HepG2 (cell line): ENCODE results near the gene CDH8. TPM values are rescaled to one million over a fixed set of nuclear protein-coding genes. Genes with fewer than 3 reads are reported as not detected.

Source experiments
- ATAC-seq: fragments of 200-7000 bp; cut with Tn5 transposase; 3 replicates; pipeline ENCODE4 v1.9.1; 2020; ENCODE audit warnings: mild to moderate bottlenecking, moderate library complexity
- BruUV-seq: library from RNA; stranded (reverse); fragments of 400-500 nt; replicated peaks from 2 replicates; lab custom pipeline; 2021; lab: Mats Ljungman, UMichigan
- CTCF ChIA-PET: fragments of 300-600 bp; formaldehyde crosslinking; extraction: SDS; loops from one replicate; lab custom pipeline; 2021; ENCODE audit warnings: low total read pairs, inconsistent platforms, low intra/inter-chr PET ratio; lab: Yijun Ruan, JAX
- POLR2A ChIA-PET: fragments of 350-600 bp; sonication (Branson Sonifier 250); formaldehyde crosslinking; loops from one replicate; lab custom pipeline; 2020; ENCODE audit warnings: antibody characterized with exemption, inconsistent platforms; lab: Yijun Ruan, JAX
- DNase-seq: peaks from one replicate; pipeline ENCODE4 v3.0.0-alpha.2; 2015; ENCODE audit warnings: low spot score
- FAIRE-seq: peaks from 3 replicates; lab custom pipeline; 2011; peaks lifted over from hg19 to GRCh38; lab: Jason Lieb, UNC
- H2AFZ ChIP-seq: one replicate; pipeline ENCODE4 v1.6.1; 2011; ENCODE audit warnings: low read length, inconsistent platforms
- H3K27ac ChIP-seq: fragments of 300-600 bp; 3 replicates; pipeline ENCODE4 v1.8.0; 2011; ENCODE audit warnings: mixed run types, mild to moderate bottlenecking, mixed read lengths, low read length, inconsistent platforms; ENCODE audit not compliant: insufficient read depth; ENCODE audit errors: extremely low read length
- H3K27me3 ChIP-seq, 2 experiments: fragments of 200-600 bp in 1 of 2; 2 replicates in 1 of 2; 3 replicates in 1 of 2; pipeline versions ENCODE4 v1.6.0 to v1.8.0; 2011; ENCODE audit warnings: low read length in 2 of 2, mild to moderate bottlenecking in 2 of 2, moderate library complexity in 2 of 2, inconsistent platforms in 1 of 2; ENCODE audit not compliant: insufficient read depth in 2 of 2, control insufficient read depth in 1 of 2
- H3K36me3 ChIP-seq, 2 experiments: fragments of 200-600 bp in 1 of 2; replicated peaks in 1 of 2; 2 replicates in 1 of 2; 3 replicates in 1 of 2; pipeline versions ENCODE4 v1.5.1 to v1.8.0; 2011; ENCODE audit warnings: low read length in 2 of 2, inconsistent platforms in 1 of 2; ENCODE audit not compliant: insufficient read depth in 2 of 2, control insufficient read depth in 1 of 2
- H3K4me1 ChIP-seq: 2 replicates; pipeline ENCODE4 v1.5.1; 2012; ENCODE audit warnings: low read length, inconsistent platforms; ENCODE audit not compliant: insufficient read depth
- H3K4me2 ChIP-seq: 2 replicates; pipeline ENCODE4 v1.6.0; 2011; ENCODE audit warnings: low read depth, low read length, inconsistent platforms
- H3K4me3 ChIP-seq, 3 experiments: fragments of 200-600 bp in 1 of 3; sonication (generic), shearing (Covaris generic) in 1 of 3; replicated peaks in 1 of 3; 2 replicates each; pipeline ENCODE4 v1.5.1; 2011 to 2016; ENCODE audit warnings: low read length in 3 of 3, inconsistent platforms in 2 of 3, low read depth in 2 of 3, mild to moderate bottlenecking in 2 of 3, control low read depth in 1 of 3, mixed read lengths in 1 of 3; ENCODE audit not compliant: insufficient read depth in 1 of 3
- H3K79me2 ChIP-seq: one replicate; pipeline ENCODE4 v1.6.1; 2011; ENCODE audit warnings: low read length, inconsistent platforms; ENCODE audit not compliant: insufficient read depth
- H3K9ac ChIP-seq: 2 replicates; pipeline ENCODE4 v1.6.0; 2011; ENCODE audit warnings: mild to moderate bottlenecking, low read depth, low read length, inconsistent platforms; ENCODE audit not compliant: insufficient read depth
- H3K9me3 ChIP-seq: 2 replicates; pipeline ENCODE4 v1.5.1; 2012; ENCODE audit warnings: mild to moderate bottlenecking, low read length
- H4K20me1 ChIP-seq: 2 replicates; pipeline ENCODE4 v1.6.0; 2011; ENCODE audit warnings: inconsistent platforms, mild to moderate bottlenecking, low read length, moderate library complexity; ENCODE audit not compliant: insufficient read depth
- MYNN ChIP-seq: sonication (generic); formaldehyde crosslinking; IDR thresholded peaks from 2 replicates; pipeline ENCODE4 v1.4.0; 2020; ENCODE audit warnings: mild to moderate bottlenecking, low read depth, missing genetic modification reagents
- ZBTB46 ChIP-seq: sonication (generic); formaldehyde crosslinking; IDR thresholded peaks from 2 replicates; pipeline ENCODE4 v1.4.0; 2020; ENCODE audit warnings: mild to moderate bottlenecking, missing genetic modification reagents, borderline replicate concordance
- ZNF609 ChIP-seq: sonication (generic); formaldehyde crosslinking; IDR thresholded peaks from 2 replicates; pipeline ENCODE4 v1.4.0; 2020; ENCODE audit warnings: mild to moderate bottlenecking, missing genetic modification reagents, borderline replicate concordance
- ZNF740 ChIP-seq: sonication (generic); formaldehyde crosslinking; IDR thresholded peaks from 2 replicates; pipeline ENCODE4 v1.4.0; 2020; ENCODE audit warnings: missing genetic modification reagents
- WGBS: methylation state at CpG from one replicate; pipeline ENCODE4 v1.1.6; 2017; ENCODE audit warnings: low lambda C conversion rate; 5-methylcytosine and 5-hydroxymethylcytosine counted together
- in situ Hi-C: cut with HindIII; loops from 2 replicates; pipeline ENCODE4 v1.10.0; 2017; ENCODE audit warnings: low pct_unique_long_range_greater_than_20kb; ENCODE audit not compliant: extremely low pct_ligation_motif_present
- intact Hi-C: fragments of 100-400 bp; cut with micrococcal nuclease; formaldehyde crosslinking; loops from one replicate; pipeline ENCODE4 v1.10.0; 2022; ENCODE audit not compliant: unreplicated experiment
- polyA plus RNA-seq, 8 experiments: library from polyadenylated mRNA; depleted of rRNA in 3 of 8; stranded (reverse) in 7 of 8; unstranded in 1 of 8; fragments of >200 nt; fragmentation: Illumina TruSeq in 4 of 8; extraction: Trizol in 4 of 8; gene quantifications; 2 replicates each; pipeline versions ENCODE4 v1.2.1 to v1.2.3, GENCODE V29; 2011 to 2016; ENCODE audit warnings: low read depth in 4 of 8, missing spikeins in 1 of 8, mixed read lengths in 1 of 8; ENCODE audit not compliant: insufficient read depth in 1 of 8
- total RNA-seq, 5 experiments: library from RNA; depleted of rRNA; stranded (reverse); fragments of >200 nt; fragmentation: Illumina TruSeq; extraction: Trizol; gene quantifications; 2 replicates each; pipeline ENCODE4 v1.2.3, GENCODE V29; 2016; ENCODE audit warnings: low read depth in 1 of 5

Gene CDH8
- total and polyA plus RNA-seq, 2 of the 13 experiments (the other 11 are each of a cell fraction or from before 2014, with no cell fraction given), result not detected

- no peak for TF ChIP-seq ZNF609 (CRISPR knock-in tag)
- TF ChIP-seq MYNN (CRISPR knock-in tag), result no peak
- no peak for TF ChIP-seq ZNF740 (CRISPR knock-in tag)
- no peak for TF ChIP-seq ZBTB46 (CRISPR knock-in tag)
- 0% methylated on average over 3 of the region's 3 CpGs for WGBS
- H3K4me2 ChIP-seq, result no peak overlapping the region
These were observed 14.6 kb upstream of the CDH8 start for GRCh38 chr16:62050793-62051192.

More at GRCh38 chr16:62050793-62051192, 14.6 kb upstream of the CDH8 start:
- Histone ChIP-seq H3K4me3 (no peak overlapping the region), H3K9me3 (no peaks in the 10 kb centered on the region), H3K4me1 (no peaks in the 10 kb centered on the region), H4K20me1 (no peaks in the 10 kb centered on the region), H3K27me3 (no peaks in the 10 kb centered on the region), H3K27ac (no peak overlapping the region), H3K79me2 (no peaks in the 10 kb centered on the region), H3K9ac (no peak overlapping the region), H2AFZ (no peak overlapping the region), H3K36me3 (no peaks in the 10 kb centered on the region)
- BruUV-seq, result no TSS peak
- intact Hi-C loops (no loop called here), in situ Hi-C loops (no loop called here)
- POLR2A ChIA-PET, result no interaction called here
- no peak for ATAC-seq
- FAIRE-seq, result no peak
- no peak for DNase-seq
- CTCF ChIA-PET, result no interaction called here
